Heart left ventricle (tissue), 16 donors: ENCODE measurements around the gene BCKDHA. TPM values are rescaled to one million over a fixed set of nuclear protein-coding genes. Genes with fewer than 3 reads are reported as not detected.

Experiments used
- ATAC-seq, 4 donors: fragments of 200-7000 bp; cut with Tn5 transposase; one replicate each; pipeline ENCODE4 v1.9.1; 2020 to 2022; ENCODE audit warnings: moderate library complexity in 4 of 4, mild to moderate bottlenecking in 3 of 4, moderate number of reproducible peaks in 1 of 4
- DNase-seq, 5 donors: peaks; one replicate each; pipeline ENCODE4 v3.0.0-alpha.2; 2020
- H3K27ac ChIP-seq, 12 donors: fragments of 200-600 bp; sonication (generic) in 4 of 12; one replicate each; pipeline versions ENCODE4 v1.5.0 to v1.8.0; 2016 to 2022; ENCODE audit warnings: mild to moderate bottlenecking in 2 of 12
- H3K27me3 ChIP-seq, 9 donors: fragments of 200-600 bp; sonication (generic) in 2 of 9; one replicate each; pipeline versions ENCODE4 v1.5.1 to v1.8.0; 2016 to 2022; ENCODE audit warnings: mild to moderate bottlenecking in 3 of 9
- H3K36me3 ChIP-seq, 9 donors: fragments of 200-600 bp; sonication (generic) in 2 of 9; one replicate each; pipeline versions ENCODE4 v1.5.0 to v1.8.0; 2018 to 2022; ENCODE audit warnings: mild to moderate bottlenecking in 2 of 9
- H3K4me1 ChIP-seq, 12 donors: fragments of 200-600 bp; sonication (generic) in 4 of 12; one replicate each; pipeline versions ENCODE4 v1.5.0 to v1.8.0; 2016 to 2022; ENCODE audit warnings: mild to moderate bottlenecking in 3 of 12
- H3K4me3 ChIP-seq, 12 donors: fragments of 200-600 bp; sonication (generic) in 4 of 12; one replicate each; pipeline versions ENCODE4 v1.5.0 to v1.8.0; 2017 to 2022; ENCODE audit warnings: mild to moderate bottlenecking in 9 of 12, moderate library complexity in 4 of 12
- H3K9me3 ChIP-seq, 12 donors: fragments of 200-600 bp; sonication (generic) in 4 of 12; one replicate each; pipeline versions ENCODE4 v1.5.0 to v1.8.0; 2016 to 2022; ENCODE audit warnings: mild to moderate bottlenecking in 1 of 12
- CTCF ChIP-seq, 12 donors: fragments of 200-600 bp; sonication (generic) in 4 of 12; IDR thresholded peaks; one replicate each; pipeline versions ENCODE4 v1.5.0 to v1.8.0; 2018 to 2022; ENCODE audit warnings: antibody characterized with exemption in 12 of 12, mild to moderate bottlenecking in 5 of 12
- POLR2A ChIP-seq, 2 donors: fragments of 450-650 bp; IDR thresholded peaks; one replicate each; pipeline ENCODE4 v1.6.1; 2017; ENCODE audit warnings: antibody characterized with exemption in 2 of 2, mild to moderate bottlenecking in 2 of 2, moderate library complexity in 2 of 2
- WGBS, 4 donors: extraction: QIAGEN DNeasy Blood & Tissue Kit in 2 of 4; methylation state at CpG; one replicate each; pipeline versions ENCODE4 v1.1.5 to v1.1.7; 2013 to 2018; 5-methylcytosine and 5-hydroxymethylcytosine counted together
- intact Hi-C, 10 donors: fragments of 100-400 bp; cut with DNase I; formaldehyde crosslinking; loops; one replicate each; pipeline versions ENCODE4 v1.11.1 to v1.14.2; 2022
- polyA plus RNA-seq, 2 donors: library from polyadenylated mRNA; stranded (reverse); fragments of 200-250 nt; gene quantifications; one replicate each; pipeline ENCODE4 v1.2.3, GENCODE V29; 2013
- total RNA-seq, 9 donors: library from RNA; depleted of rRNA in 2 of 9; stranded (reverse); fragments of >200 nt in 2 of 9; fragmentation: NEBNext Ultra II Directional in 3 of 9; extraction: Animal tissue kit (Norgen Biotek cat#: 25700) in 3 of 9; gene quantifications; one replicate each; pipeline versions ENCODE4 v1.1.0 to v1.2.4, GENCODE V29; 2016 to 2023
- donor health status: ischemic (EF 13 %, LVEDD 7.1; RV severe dilation, severe dysfunction).
- donor health status: healthy with polysubstance abuse.
- donor health status: DM: no; HTN: yes; CAD: no.
- donor health status: DM: no; HTN: no; CAD: no.
- donor health status: ischemic (EF 25% LVEDD 6.9; RV normal size, moderate dysfunction).
- donor health status: ischemic (EF 25% LVEDD 5.7; RV mildly dilated, moderate dysfunction).
- donor health status: healthy.
- donor health status: DM: yes; HTN: yes; CAD: no.
- donor health status: ischemic (EF 35%, LVEDD 5.7; RV mildly dilated, moderate dysfunction).
- donor health status: nonischemic (EF 11% LVEDD 7.7; RV severe dilation, severe dysfunction).
- donor health status: DM: yes; HTN: yes; CAD: no.
- donor health status: PGD.
- donor health status: ischemic (EF 29% LVEDD 5.4; RV normal size, mild dysfunction).
- donor health status: nonischemic (EF 23%, LVEDD 6.1; RV moderate dilation, normal function).

BCKDHA gene
- total and polyA plus RNA-seq, 11 donors = 32.0 to 149 (median 39.2) TPM

GRCh38 chr19:41411968-41412265 is 14.3 kb downstream of the BCKDHA start:
- H3K27ac ChIP-seq = peak overlapping the region; percentile 6 to 88 (median 78)
- WGBS, 4 donors = 31 to 48% (median 44%) methylated on average over 11 of the region's 11 CpGs
- DNase-seq = peak; percentile 72 to 89 (median 80)
- H3K9me3 ChIP-seq = no peaks in the 10 kb centered on the region
- H3K4me1 ChIP-seq = peaks cover 0 to 67% (median 50%) of the 10 kb centered on the region in 12 donors
- intact Hi-C loops = loop anchor here in 1 of 10 donors (2.0 kb wide), 1 partner anchor 15 kb away; the partner anchor contains the start of gene B3GNT8
- peak; percentile 82 to 87 (median 85) for ATAC-seq
- H3K36me3 ChIP-seq = peaks cover 0 to 54% (median 40%) of the 10 kb centered on the region in 9 donors
- no peak for TF ChIP-seq CTCF (IDR thresholded peaks at IDR 0.05)
- TF ChIP-seq POLR2A (IDR thresholded peaks at IDR 0.05) = no peak
- no peak overlapping the region for H3K4me3 ChIP-seq
- no peaks in the 10 kb centered on the region for H3K27me3 ChIP-seq

GRCh38 chr19:41412953-41413352 is 15.3 kb downstream of the BCKDHA start:
- H3K36me3 ChIP-seq = peaks cover 0 to 64% (median 49%) of the 10 kb centered on the region in 9 donors

DNA sequence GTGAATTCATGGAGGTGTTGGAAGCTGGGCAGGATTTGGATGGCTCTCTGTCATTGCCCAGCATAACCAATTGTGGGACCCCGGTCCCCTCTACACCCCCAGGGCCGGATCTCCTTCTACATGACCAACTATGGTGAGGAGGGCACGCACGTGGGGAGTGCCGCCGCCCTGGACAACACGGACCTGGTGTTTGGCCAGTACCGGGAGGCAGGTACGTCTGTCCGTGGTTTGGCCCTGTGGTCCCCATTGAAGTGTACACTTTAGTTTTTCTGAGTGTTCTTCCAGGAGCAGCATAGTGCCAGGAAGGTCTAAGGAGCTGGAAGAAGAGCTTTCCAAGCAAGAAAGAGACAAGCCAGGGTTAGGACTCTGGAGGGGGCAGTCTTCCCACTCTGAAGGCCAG is 16.3 kb downstream of the BCKDHA start:
- TF ChIP-seq CTCF (IDR thresholded peaks at IDR 0.05) (no peak), POLR2A (IDR thresholded peaks at IDR 0.05) (no peak)
- Histone ChIP-seq H3K4me3 (no peak overlapping the region), H3K4me1 (peaks cover 0 to 48% (median 31%) of the 10 kb centered on the region in 12 donors), H3K27me3 (no peaks in the 10 kb centered on the region), H3K9me3 (no peaks in the 10 kb centered on the region), H3K27ac (no peak overlapping the region), H3K36me3 (peaks cover 0 to 74% (median 59%) of the 10 kb centered on the region in 9 donors)
- ATAC-seq (no peak), DNase-seq (no peak)
- intact Hi-C loops = no loop called here
- WGBS, 4 donors = 90 to 96% (median 94%) methylated on average over 10 of the region's 10 CpGs

More at GRCh38 chr19:41412953-41413352, 15.3 kb downstream of the BCKDHA start:
- 95 to 97% (median 97%) methylated on average over 5 of the region's 5 CpGs for WGBS, 4 donors
- DNase-seq (no peak), ATAC-seq (no peak)
- Histone ChIP-seq H3K9me3 (no peaks in the 10 kb centered on the region), H3K27me3 (no peaks in the 10 kb centered on the region), H3K4me3 (no peak overlapping the region), H3K4me1 (peaks cover 0 to 57% (median 40%) of the 10 kb centered on the region in 12 donors), H3K27ac (peak overlapping the region in 4 of 12 donors; percentile 6 to 85 (median 78))
- intact Hi-C loops = no loop called here
- no peak for TF ChIP-seq POLR2A (IDR thresholded peaks at IDR 0.05)
- no peak for TF ChIP-seq CTCF (IDR thresholded peaks at IDR 0.05)

- Histone ChIP-seq H3K27me3 (no peaks in the 10 kb centered on the region), H3K36me3 (peaks cover 0 to 79% (median 64%) of the 10 kb centered on the region in 9 donors), H3K27ac (no peak overlapping the region), H3K9me3 (no peaks in the 10 kb centered on the region), H3K4me1 (peaks cover 0 to 42% (median 27%) of the 10 kb centered on the region in 12 donors), H3K4me3 (no peak overlapping the region)
- 86 to 90% (median 87%) methylated on average over 9 of the region's 9 CpGs for WGBS, 4 donors
- DNase-seq (peak in 1 of 5 donors; percentile 21), ATAC-seq (no peak)
- TF ChIP-seq CTCF (IDR thresholded peaks at IDR 0.05) = no peak
- no peak for TF ChIP-seq POLR2A (IDR thresholded peaks at IDR 0.05)
- intact Hi-C loops = no loop called here
Measured at GRCh38 chr19:41414461-41414860, 16.8 kb downstream of the BCKDHA start.
